PFSK-1 (cell line): Measurements from ENCODE around the gene TRIM61.

Experiments
- FOXP2 ChIP-seq: optimal IDR thresholded peaks from 2 replicates; pipeline ENCODE3; 2011; ENCODE audit warnings: borderline replicate concordance, control low read depth, inconsistent platforms; ENCODE audit not compliant: insufficient read depth; ENCODE audit errors: extremely low read length, extremely low read depth
- POLR2AphosphoS5 ChIP-seq: IDR thresholded peaks from 2 replicates; pipeline ENCODE4 v1.6.1; 2012; ENCODE audit warnings: low read depth, mild to moderate bottlenecking, control low read depth, low read length, moderate library complexity
- SIN3A ChIP-seq: IDR thresholded peaks from 2 replicates; pipeline ENCODE4 v1.6.1; 2012; ENCODE audit warnings: mild to moderate bottlenecking, low read length, moderate library complexity, borderline replicate concordance; ENCODE audit not compliant: insufficient read depth
- TAF1 ChIP-seq: IDR thresholded peaks from 2 replicates; pipeline ENCODE4 v1.6.1; 2012; ENCODE audit warnings: low read length, control low read depth, borderline replicate concordance; ENCODE audit not compliant: insufficient read depth
- TF ChIP-seq, protein P1 (sequence below), 2 experiments: IDR thresholded peaks; 2 replicates each; pipeline versions ENCODE4 v1.6.1 to v1.8.0; 2011 to 2012; ENCODE audit warnings: low read depth in 2 of 2, low read length in 2 of 2, control low read depth in 1 of 2, inconsistent platforms in 1 of 2, mild to moderate bottlenecking in 1 of 2, moderate library complexity in 1 of 2; ENCODE audit not compliant: insufficient read depth in 1 of 2

TRIM61 gene

DNA sequence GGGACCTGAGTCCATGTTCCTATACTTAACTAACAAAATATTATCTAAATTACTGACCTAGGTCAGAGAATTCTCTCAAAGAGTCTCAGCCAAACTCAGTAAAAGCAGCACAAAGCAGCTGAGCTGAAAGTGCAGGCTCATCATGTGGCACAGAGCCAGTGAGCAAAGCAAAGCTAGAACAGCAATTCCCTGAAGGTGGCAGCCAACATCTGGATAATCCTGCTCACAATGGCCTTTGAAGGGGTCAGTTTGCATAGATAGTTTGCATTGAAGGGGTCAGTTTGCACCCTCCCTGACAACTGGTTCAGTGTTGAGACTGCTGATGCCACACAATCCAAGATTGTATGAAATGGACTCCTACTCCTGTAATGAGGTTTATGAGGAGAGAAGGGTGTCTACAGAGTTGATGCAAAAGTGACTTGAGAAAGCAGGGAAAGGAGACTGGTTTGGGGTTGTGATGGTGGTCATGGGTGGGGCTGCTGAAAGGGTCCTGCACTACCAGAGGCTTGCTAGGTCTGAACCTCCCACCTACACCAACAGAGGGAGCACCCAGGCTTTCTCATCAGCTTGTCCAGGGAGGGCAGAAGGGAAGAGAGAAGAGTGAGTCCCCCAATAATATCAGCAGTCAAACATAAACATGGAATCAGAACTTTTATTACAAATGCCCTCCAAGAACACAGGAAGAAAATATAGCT is 39.7 kb downstream of the TRIM61 start:
- TF ChIP-seq FOXP2, result no peak
- TF ChIP-seq TAF1, result no peak
- TF ChIP-seq POLR2AphosphoS5, result no peak
- no peak for TF ChIP-seq SIN3A
- TF ChIP-seq, protein P1, sequence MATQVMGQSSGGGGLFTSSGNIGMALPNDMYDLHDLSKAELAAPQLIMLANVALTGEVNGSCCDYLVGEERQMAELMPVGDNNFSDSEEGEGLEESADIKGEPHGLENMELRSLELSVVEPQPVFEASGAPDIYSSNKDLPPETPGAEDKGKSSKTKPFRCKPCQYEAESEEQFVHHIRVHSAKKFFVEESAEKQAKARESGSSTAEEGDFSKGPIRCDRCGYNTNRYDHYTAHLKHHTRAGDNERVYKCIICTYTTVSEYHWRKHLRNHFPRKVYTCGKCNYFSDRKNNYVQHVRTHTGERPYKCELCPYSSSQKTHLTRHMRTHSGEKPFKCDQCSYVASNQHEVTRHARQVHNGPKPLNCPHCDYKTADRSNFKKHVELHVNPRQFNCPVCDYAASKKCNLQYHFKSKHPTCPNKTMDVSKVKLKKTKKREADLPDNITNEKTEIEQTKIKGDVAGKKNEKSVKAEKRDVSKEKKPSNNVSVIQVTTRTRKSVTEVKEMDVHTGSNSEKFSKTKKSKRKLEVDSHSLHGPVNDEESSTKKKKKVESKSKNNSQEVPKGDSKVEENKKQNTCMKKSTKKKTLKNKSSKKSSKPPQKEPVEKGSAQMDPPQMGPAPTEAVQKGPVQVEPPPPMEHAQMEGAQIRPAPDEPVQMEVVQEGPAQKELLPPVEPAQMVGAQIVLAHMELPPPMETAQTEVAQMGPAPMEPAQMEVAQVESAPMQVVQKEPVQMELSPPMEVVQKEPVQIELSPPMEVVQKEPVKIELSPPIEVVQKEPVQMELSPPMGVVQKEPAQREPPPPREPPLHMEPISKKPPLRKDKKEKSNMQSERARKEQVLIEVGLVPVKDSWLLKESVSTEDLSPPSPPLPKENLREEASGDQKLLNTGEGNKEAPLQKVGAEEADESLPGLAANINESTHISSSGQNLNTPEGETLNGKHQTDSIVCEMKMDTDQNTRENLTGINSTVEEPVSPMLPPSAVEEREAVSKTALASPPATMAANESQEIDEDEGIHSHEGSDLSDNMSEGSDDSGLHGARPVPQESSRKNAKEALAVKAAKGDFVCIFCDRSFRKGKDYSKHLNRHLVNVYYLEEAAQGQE (IDR thresholded peaks at IDR 0.05; ENCODE audit: insufficient read depth in 1 of 2, low read depth in 2 of 2, low read length in 2 of 2), result no peak

DNA sequence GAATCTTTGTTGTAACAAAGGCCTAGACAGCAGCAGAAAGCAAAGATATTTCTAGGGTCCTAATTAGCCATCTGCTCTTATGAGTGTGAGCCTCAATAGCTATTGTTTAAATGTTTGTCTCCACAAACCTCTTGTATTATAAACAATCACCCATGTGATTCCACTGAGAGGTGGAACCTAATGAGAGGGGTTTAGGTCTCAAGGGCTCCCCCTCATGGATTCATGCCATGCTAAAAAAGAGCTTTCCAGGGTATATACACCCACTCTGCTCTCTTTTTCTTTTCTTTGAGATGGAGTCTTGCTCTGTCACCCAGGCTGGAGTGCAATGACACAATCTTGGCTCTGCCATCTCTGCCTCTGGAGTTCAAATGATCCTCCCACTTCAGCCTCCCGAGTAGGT is 42.1 kb downstream of the TRIM61 start:
- TF ChIP-seq TAF1 (no peak), SIN3A (no peak), FOXP2 (no peak)
- TF ChIP-seq, protein P1 (IDR thresholded peaks at IDR 0.05; ENCODE audit: insufficient read depth in 1 of 2, low read depth in 2 of 2, low read length in 2 of 2), result no peak

DNA sequence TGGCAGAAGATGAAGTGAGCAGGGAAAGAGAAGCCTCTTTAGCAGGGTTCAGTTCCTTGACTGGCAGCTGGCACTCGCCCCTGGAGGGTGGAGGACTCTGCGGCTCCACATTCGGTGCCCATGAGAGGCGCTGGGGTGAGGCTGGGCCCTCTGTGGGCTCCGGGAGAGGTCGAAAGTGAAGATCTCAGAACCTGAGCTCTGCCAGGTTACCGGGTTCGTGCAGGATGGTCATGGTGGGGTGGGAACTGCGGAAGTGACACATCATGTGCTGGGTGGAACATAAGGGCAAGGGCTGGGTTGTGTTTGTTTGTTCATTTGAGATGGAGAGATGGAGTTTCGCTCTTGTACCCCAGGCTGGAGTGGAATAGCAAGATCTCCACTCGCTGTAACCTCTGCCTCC is 44.2 kb downstream of the TRIM61 start:
- TF ChIP-seq POLR2AphosphoS5 (no peak), FOXP2 (no peak), TAF1 (no peak), SIN3A (no peak)
- TF ChIP-seq, protein P1 (IDR thresholded peaks at IDR 0.05; ENCODE audit: insufficient read depth in 1 of 2, low read depth in 2 of 2, low read length in 2 of 2), result no peak

DNA sequence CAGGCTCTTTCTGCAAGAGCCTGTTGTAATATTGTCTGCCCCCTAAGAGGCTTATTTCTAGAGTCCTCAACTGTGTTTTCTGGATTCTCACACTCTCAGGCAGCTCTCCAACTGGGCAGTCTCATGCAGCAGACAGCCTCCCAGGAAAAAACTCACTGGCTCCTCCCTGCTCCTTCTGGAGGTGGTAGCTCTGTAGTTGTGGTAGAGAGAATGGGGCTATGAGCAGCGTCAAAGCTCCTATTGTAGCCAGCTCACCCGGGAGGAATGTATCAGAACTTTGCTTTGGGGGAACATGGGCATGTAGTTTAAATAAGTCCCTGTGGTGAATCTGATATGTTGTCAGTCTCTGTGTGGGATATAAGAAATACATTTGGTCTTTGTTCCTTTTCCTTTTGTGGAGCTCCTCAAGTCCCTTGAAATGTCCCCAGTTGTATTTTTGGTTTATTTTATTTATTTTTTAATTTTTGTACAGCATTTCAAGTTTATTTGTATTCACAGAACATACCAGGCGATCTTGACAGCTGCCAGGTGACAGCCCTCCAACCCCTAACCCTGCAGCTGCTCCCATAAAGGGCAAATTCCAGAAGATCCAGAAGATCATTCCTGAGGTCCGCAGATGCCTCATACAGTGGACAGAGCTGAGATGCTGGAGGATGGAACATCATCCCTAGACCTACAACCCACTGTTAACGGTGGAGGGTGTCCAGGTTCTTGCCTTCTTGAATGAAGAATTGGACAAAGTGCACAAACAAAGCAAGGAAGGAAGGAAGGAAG is 45.7 kb downstream of the TRIM61 start:
- TF ChIP-seq SIN3A (no peak), POLR2AphosphoS5 (no peak), TAF1 (no peak), FOXP2 (no peak)
- TF ChIP-seq, protein P1 (IDR thresholded peaks at IDR 0.05; ENCODE audit: insufficient read depth in 1 of 2, low read depth in 2 of 2, low read length in 2 of 2), result no peak
